HTERT RPE-1 (cell line): ENCODE measurements around the gene ZBTB16.

Source experiments
- in situ Hi-C: fragments of 300-500 bp; cut with MboI; formaldehyde crosslinking; loops from 4 replicates; pipeline ENCODE4 v1.14.3; 2020; ENCODE audit warnings: low sequenced_read_pairs

The ZBTB16 gene

DNA sequence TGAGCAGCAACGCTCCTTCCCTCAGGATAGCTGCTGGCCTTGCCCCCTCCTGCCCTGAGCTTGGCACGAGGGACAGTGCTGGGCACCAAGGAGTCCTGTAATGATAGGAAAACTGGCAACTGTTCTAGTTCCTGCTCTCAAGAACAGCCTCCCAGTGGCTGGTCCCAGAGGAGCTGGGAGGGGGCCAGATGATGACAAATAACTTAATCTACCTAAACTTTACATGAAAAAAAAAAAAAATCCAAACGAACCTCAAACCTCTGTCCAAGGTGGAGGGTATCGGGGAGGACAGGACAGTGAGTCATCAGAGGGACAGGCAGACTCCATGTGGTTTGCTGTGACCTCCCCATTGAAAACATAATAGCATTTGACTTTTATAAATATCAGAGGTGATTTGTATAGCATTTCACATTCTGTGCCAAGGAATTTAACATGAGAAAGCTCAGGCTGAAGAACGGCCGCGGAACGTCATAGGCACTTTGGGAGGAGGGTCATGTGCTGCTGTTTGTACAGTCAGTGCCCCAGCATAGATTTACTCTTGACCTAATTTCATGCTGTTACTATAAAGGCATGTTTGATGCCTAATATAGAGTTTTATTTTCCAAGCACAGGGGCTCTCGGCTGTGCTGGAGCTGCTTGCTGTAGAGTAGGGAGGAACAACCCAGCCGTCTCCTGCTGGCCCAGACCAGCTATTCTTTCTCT is 138.4 kb downstream of the ZBTB16 start:
- in situ Hi-C loops = no loop called here

DNA sequence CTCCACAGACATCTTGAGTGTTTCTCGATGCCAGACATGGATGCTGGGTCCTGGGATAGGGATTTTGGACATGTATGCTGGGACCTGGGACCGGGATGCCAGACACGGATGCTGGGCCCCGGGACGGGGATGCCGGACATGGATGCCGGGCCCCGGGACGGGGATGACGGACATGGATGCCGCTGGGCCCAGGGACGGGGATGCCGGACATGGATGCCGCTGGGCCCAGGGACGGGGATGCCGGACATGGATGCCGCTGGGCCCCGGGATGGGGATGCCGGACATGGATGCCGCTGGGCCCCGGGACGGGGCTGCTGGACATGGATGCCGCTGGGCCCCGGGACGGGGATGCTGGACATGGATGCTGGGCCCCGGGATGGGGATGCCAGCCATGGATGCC is 139.5 kb downstream of the ZBTB16 start:
- in situ Hi-C loops = no loop called here

DNA sequence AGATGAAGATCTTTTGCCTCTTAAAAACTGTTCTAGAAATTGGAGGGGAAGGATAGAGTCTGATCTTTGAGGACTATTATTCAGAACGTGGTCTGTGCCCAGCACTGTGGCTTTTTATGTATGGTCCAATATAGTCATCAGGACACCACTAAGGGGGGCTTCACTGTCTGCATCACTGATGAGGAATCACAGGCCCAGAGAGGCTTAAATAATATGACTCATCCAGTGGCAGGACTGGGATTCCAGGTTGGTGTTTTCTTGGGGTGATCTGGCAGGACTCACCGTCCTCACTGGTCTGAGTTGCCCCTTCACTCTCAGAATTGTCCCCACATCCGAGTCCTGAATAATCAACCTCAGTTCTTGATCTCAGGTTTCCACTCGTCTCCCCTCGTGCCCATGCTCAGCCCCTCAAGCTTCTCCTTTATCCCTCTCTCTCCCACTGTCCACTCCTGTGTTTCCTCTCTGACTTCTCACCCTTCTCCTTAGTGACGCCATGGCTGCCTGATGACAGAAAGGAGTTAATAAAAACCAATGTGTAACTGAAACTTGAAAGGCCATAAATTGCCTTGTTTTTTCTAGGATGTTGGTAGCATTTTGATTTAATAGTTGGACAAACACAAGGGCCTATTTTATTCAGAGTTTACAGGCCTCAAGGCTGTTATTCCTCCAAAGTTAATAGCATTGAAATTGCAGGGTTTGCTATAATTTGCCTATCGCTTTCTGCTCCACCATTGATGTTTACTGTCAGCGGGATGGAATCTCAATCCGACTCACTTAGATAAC is 141.0 kb downstream of the ZBTB16 start:
- in situ Hi-C loops = no loop called here

DNA sequence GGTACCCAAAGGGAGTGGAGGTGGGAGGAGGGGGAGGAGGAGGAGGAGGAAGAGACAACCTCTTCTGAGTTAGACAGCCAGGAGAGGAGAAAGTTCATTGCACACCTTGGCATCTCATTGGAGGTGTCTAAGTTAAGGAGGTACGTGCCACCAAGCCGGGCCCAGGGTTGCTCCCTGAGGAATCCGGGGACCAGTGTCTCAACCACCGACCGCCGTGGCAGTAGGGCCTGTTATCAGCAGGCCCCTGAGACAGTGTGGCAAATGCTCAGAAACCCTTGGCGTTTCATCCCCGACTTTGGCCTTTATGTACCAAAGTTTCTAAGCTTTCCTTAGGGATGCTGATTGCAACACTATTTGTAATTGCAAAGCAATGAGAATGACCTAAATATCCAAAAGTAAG is 141.7 kb downstream of the ZBTB16 start:
- in situ Hi-C loops = no loop called here

DNA sequence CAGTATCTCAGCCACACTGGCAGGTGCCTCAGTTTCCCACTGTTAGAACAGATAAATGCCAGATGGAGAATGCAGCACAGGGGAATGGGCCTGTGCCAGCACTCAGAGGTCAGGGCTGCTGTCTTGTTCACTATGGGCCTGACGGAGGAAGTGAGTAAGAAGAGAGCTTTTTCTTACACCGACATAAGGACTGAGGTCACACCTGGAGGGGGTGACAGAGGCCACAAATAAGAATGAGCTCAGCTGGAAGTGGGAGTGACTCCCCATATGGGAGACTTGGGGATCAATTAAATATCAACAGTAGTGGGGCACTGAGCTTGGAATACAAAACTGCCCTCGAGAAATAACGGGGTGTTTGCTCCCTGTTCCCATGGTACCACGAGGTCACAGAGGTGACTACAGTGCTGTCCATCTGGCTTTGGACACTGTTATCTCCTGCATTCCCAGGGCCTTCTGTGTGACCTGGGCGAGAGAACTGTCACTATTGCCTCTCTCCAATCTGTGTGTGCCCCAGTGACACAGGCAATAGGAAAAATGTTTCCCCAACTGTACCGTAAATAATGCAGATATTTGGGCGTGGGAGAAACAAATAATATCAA is 142.6 kb downstream of the ZBTB16 start:
- in situ Hi-C loops = no loop called here

DNA sequence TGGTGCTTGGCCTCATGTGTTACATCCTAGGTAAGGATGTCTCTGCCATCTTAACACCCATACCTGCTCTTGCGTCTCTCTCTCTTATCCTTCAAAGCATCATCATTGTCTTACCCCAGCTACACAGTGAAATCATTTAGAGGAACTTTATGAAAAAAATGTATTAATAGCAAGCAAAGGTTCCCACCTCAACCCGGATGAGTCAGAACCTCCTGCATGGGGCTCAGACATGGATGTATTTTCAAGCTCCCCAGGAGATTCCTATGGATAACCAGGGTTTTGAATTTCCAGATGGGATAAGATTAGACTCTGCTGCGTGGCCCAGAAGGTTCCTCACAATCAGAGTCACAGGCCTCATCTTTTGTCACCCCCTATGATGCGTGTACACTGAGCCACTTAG is 147.6 kb downstream of the ZBTB16 start:
- in situ Hi-C loops = no loop called here

DNA sequence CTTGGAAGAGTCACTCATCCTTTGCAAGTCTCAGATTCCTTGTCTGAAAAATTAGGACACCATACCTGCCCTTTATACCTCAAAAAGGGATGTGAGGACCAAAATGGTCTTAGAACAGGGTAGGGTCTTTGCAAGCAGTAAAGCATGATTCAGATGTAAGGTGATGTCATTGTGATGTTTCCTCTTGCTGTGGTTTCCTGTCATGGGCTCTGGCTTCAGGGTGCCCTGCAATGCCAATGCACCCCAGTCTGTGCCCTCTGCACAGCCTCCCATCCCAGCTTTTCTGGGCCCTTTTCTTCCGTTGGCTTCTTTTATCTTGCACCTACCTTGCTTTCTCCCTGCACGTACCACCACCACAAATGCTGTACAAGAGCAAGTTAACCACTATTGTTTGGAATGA is 148.9 kb downstream of the ZBTB16 start:
- in situ Hi-C loops = no loop called here

DNA sequence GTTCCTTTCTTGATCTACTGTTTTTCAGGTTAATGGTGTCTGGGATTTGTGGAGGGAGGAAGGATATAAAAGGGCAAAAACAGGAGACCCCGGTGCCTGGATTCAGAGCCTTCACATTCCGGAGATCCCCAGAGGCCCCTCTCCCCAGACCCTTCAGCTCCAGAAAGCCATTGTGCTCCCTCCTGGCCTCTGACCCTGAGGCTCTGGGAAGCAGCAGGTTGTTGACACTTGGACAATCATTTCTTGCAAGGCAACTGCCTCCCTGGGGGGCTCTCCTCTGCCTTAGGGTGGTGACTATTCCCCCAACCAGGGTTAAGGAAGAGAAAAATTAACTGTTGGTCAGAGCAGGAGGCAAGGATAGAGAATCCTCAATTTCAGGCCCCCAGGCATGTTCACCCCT is 149.8 kb downstream of the ZBTB16 start:
- in situ Hi-C loops = no loop called here

DNA sequence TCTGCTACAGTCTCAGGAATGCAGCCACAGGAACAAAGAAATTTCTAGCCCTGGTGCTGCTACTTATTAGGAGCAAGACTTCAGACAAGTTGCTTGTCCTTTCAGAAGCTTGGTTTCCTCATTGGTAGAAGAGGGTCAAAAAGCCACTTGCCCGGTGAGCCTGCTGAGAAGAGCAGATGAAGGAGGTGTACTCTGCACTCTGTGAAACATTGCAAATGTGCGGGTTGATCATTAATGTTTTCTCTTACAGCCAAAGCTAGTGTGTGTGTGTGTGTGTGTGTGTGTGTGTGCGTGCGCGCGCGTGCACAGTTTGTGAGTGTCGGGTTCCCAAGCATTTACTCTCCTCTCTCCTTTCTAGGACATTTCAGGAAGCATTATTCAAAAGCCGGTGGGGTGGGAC is 150.4 kb downstream of the ZBTB16 start:
- in situ Hi-C loops = no loop called here

DNA sequence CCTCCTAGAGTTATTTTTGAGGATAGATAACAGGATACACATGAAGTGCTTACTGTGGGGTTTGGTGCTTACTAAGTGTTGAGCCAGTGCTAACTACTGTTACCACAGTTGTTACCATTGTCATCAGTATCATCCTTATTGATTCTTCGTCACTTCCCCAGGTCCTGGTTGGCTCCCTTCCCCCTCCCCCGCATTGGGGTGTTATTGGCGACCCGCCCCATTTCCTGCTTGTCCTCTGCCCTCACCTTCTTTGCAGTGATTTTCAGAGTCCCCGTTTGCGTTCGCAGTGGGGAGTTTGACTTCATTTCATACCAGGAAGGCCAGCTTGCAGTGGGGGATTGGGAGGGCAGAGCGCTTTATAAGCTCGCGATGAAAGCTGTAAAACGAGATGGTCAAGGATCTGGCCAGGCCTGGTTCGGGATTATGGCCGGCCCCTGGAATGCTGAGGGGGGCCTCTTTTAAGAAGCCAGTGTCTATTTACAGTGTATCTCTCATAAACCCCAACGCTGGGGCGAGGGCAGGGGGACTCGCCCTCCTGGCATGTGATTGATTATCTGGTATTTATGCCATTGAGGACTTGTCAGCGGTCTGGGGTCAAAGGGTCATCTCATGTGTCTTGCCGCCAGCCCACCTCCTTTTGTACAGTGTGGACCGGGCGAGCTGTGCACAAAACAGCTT is 152.1 kb downstream of the ZBTB16 start:
- in situ Hi-C loops = no loop called here

DNA sequence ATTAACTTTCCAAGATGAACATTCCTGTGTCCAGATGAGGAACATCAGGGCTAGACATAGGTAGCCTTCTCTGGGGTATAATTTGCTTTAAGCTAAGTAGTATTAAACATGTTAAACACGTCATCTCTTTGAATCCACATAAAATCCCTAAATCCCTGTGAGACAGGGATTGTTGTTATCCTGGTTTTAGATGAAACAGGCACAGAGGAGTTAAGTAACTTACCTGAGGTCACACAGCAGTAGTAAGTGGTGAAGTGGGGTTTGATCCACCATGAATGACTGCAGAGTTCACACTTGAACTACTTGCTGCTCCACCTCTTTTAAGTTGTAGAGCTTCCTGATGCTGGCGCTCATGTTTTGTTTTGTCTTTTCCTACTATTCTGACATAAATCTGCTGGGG is 154.1 kb downstream of the ZBTB16 start:
- in situ Hi-C loops = no loop called here

DNA sequence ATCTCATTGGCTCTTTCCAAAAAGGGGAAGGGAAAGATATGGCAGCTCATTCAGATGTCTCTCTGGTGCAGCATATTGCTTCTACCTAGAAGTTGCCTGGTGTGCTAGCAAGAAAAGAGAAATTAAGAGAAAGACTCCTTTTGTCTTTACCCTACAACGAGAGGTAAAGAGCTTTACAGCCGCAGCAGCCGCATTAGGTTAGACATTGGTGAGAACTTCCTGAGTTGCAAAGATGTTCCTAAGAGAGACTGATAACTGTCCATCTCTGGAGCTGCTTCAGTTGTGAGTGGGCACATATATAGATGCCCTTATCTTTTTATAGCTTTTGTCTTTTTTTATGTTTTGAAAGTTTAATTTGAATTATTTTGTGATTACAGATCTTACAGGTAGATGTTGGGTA is 155.9 kb downstream of the ZBTB16 start:
- in situ Hi-C loops = no loop called here

DNA sequence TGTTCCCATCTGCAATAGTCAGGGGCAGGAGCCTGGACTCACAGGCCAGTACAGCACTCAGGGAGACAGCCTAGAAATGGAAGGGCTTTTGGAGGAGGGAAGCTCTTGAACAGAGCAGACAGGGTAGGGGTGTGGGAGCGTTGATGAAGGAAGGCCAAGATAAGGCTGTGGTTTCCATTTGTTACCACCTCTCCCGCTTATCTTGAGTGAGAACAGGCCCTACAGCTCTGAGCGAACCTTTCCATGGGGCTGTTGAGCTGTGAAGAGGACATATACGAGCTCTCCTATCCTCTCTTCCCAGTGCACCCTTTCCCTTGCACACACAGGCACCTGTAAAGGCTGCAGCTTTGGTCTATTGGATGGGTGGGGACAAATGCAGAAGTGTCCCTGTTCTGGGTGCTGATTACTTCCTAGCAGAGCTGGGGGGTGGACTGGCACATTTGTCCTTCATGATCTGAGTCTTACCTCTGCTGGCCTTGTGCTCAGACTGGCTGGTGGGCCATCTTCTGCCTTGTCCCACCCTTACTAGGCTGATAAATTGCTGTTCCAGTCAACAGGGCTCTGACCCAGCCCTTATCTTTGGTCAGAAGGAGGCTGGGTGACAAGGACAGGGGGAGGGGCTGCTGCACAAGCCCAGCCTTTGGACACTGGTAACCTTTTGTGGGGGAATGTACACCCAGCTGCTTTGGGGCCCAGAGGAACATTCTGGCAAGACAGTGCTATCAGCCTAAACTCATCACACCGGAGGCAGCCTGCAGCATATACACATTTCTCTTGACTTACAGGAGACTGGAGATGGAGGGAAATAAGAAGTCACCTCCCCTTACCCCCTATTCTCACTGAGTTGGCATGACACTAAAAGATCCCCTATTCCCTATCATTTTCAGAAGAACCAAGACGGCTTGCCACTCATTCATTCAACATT is 156.6 kb downstream of the ZBTB16 start:
- in situ Hi-C loops = no loop called here

DNA sequence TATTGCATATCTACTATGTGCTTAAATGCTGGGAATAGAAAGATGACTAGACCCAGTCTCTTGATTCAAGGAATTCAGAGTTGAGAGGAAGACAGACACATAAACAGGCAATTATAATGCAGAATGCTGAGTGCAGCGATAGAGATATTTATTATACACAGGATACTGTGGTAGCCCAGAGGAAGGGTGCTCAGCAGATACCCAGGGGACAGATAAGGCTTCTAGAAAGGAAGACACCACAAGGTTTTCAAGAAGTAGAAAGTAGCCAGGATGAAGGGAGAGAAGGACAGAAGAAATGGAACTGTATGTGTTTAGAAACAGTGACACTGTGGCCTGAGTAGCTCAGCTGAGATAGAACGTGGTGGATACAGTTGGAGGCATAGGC is 157.3 kb downstream of the ZBTB16 start:
- in situ Hi-C loops = no loop called here

DNA sequence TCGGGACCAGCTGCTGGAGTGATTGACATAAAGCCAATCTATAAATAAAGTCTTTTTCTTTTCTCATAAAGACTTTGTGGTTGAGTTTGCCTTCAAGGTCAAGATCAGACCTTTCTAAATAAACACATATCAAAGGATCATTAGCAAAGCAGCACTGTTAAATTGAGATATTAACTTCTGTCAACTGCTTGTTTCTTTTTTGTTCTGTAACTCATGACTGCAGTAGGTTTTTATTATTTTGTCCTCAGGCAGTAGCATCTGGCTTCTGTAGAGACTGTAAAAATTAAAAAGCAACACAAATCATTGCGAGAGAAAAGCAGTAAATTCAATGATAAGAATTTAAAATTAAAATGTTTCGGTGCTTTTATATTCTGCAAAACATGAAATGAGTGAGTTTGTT is 159.0 kb downstream of the ZBTB16 start:
- in situ Hi-C loops = no loop called here

DNA sequence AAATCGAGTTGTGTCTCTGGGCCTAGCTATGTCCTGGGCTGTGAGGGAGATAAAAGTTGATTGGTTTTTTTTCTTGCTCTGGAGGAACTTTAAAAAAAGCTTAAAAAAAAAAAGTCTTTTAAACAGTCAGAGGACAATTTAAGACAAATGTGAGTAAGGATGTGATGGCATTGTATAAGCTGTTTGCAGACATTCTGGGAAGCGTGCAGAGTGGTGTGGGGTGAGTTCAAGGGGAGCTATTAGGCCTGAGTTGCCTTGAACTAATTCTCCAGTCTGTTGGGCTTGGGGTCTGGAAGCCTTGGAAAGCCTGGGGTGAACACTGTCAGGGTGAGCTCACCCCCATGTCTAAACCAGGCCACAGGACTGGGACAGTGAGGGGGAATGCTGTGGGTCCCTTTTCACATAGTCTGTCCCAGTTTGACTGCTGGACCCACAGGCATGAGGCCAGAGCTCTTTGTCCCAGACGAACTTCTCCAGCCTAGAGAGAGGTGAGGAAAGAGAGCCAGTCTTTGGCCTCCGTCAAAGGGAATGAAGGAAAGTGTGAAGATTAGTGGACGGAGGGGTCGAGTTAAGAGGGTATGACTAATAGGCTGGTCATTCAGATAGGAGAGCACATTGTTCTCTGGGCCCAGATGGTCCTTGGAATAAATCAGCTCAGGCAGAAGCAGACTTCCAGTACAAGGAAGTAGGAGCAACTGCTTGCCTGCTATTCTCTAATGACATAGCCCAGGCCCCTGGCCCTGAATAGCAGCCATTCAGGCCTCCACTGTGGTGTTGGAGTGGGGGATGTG is 160.2 kb downstream of the ZBTB16 start:
- in situ Hi-C loops = no loop called here

DNA sequence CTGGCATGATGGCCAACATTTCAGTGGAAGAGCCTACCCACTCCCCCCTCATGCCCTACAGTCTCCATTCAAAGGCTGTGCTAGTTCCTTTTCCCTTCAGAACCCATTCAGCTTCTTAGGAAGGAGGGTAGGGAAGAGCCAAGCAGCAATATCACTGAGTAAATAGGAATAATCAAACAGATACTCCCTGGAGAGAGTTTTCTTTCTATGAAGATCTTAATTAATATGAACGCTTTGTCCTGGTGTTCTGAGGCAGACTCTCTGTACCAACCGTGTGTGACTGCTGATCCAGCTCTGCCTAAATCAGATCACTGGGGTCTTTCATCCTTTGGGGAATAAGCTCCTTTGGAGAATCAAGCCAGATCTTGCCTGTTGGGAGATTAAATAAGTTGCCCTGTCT is 161.5 kb downstream of the ZBTB16 start:
- in situ Hi-C loops = no loop called here

DNA sequence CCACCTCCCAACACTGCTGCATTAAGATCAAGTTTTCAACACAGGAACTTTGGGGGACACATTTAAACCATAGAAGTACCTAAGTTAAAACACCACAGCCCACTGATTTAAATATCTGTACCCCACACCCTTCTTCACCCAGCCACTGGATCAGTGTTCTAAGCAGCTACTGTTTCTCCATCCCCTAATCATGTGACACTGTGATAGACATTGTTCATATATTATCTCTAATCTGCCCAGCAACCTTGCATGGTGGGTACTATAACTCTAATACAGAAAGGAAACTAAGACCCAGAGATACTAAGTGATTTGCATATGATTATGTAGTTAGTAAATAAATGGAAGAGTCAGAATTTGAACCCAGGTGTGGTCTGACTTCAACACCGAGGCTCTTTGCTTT is 166.2 kb downstream of the ZBTB16 start:
- in situ Hi-C loops = no loop called here

DNA sequence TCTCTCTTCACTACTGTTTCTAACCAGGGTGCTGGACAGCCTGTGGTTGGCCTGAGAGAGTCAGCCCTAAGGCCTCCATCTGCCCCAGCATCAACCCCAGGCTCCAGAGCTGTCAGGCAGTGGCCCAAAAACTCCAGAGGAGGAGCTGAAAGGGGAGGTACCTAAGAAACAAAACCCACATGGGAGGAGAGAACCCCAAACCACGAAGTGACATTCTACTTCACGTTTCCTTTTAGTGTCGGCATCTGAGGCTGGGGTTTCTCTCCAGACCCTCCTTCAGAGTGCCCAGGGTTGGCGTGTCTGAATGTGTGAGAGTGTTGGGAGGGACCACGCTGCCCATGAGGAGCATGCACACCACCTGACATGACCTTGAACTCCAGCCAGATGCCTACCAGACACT is 166.8 kb downstream of the ZBTB16 start:
- in situ Hi-C loops = no loop called here
